ENCODE results near the gene CD82. TPM values are rescaled to one million over a fixed set of nuclear protein-coding genes. Genes with fewer than 3 reads are reported as not detected.
"Not testable (repeated sequence)": the region's sequence is repeated elsewhere in the genome, so short reads cannot be mapped to it uniquely, and the experiment has no call there.

The CD82 gene
- total RNA-seq, 1 donor from 2014 or later: 60.6 TPM

GRCh38 chr11:44628730-44629700 lies 63.6 kb downstream of the CD82 start:
- ATAC-seq (no peak), DNase-seq (ENCODE audit: low spot score) (peak; percentile 43)

DNA sequence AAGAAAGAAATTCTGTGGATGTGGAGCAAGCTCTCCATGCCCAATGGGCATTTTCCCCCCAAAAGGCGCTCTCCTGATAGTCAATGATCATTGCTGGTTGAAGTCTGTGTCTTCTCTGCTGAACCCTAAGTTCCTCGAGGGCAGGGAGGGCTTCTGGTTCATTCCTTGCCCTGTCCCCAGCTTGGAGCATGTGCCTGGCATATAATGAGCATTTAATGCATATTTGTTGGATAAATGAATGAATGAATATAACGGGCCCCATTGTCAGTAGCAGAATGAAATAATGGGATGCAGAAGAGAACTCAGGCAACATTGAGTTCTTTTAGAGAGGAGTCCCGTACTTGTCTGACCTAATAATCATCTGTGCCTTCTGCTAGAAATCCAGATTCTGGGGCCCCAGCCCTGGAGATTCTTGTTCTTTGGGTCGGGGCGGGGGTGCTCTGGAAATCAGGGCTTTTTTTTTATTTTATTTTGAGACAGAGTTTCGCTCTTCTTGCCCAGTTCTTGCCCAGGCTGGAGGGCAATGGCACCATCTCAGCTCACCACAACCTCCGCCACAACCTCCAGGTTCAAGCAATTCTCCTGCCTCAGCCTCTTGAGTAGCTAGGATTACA lies 64.4 kb downstream of the CD82 start:
- DNase-seq (ENCODE audit: low spot score) (no peak), ATAC-seq (no peak)

- no peak for ATAC-seq
- peak; percentile 33 for DNase-seq (ENCODE audit: low spot score)
Observed at GRCh38 chr11:44630511-44631210, 65.2 kb downstream of the CD82 start.

DNA sequence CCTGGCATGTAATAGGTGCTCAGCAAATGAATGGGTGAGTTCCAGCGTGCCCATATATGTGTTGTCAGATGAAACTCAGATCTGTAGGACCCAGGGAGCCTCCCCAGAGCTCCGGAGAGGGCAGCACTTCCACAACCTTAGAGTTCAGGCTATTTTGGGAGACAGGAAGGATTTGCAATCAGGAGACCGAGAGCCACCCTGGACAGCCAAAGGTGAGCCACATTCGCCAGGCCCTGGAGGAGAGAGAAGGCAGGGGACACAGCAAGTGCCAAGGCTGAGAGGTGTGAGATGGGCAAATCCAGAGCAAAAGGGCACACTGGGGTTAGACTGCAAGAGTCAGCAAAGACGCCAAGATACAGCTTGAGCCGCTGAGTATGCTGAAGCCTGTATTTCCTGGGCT lies 66.4 kb downstream of the CD82 start:
- ATAC-seq (no peak), DNase-seq (ENCODE audit: low spot score) (peak; percentile 29)

DNA sequence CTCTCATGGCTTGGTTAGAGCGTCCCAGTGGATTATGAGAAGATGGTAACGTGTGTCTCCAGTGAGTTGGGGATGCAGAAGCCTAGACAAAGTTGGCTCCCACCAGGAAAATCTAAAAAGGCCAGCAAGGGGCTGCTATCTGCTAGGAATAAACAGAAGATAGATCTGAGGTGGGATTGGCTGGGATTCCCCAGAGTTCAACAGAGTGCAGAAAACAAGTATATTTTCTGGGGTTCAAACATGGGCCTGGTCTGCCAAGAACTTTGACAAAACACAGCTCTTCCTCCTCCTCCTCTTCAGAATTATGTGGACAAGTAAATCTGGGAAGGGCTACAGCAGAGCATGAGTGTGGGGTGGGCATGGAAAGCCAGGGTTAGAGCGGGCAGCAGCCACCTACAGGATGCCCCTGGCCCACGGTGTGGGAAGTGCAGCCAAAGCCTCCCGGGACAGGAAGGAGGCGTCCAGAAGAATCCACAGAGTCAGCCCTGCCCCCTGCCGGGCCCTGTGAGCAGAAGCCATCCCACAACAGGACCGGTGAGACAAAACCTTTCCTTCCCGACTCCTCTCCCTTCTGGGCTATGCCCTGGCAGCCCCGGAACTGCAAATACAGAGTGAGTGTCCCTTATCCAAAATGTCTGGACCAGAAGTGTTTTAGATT lies 67.1 kb downstream of the CD82 start:
- ATAC-seq: peak; percentile 65

DNA sequence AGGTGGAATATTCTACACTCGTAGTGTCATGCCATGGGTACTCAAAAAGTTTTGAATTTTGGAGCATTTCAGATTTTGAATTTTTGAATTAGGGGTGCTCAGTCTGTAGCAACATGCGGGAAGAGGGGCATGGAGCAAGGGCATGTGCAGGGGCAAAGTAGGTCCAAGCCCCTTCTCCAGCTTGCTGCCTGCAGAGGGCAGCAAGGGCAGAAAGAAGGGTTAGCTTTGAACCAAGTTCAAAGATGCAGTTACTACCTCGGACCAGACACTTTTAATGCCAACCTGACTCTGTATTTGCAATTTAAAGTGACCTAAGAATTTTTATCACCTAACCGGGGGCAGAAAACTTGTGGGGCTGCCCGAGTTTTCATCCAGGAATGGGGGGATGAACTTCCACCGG lies 68.2 kb downstream of the CD82 start:
- ATAC-seq (no peak), DNase-seq (ENCODE audit: low spot score) (no peak)

More for the DNA sequence above, 67.1 kb downstream of the CD82 start:
- peak; percentile 51 for DNase-seq (ENCODE audit: low spot score)

DNA sequence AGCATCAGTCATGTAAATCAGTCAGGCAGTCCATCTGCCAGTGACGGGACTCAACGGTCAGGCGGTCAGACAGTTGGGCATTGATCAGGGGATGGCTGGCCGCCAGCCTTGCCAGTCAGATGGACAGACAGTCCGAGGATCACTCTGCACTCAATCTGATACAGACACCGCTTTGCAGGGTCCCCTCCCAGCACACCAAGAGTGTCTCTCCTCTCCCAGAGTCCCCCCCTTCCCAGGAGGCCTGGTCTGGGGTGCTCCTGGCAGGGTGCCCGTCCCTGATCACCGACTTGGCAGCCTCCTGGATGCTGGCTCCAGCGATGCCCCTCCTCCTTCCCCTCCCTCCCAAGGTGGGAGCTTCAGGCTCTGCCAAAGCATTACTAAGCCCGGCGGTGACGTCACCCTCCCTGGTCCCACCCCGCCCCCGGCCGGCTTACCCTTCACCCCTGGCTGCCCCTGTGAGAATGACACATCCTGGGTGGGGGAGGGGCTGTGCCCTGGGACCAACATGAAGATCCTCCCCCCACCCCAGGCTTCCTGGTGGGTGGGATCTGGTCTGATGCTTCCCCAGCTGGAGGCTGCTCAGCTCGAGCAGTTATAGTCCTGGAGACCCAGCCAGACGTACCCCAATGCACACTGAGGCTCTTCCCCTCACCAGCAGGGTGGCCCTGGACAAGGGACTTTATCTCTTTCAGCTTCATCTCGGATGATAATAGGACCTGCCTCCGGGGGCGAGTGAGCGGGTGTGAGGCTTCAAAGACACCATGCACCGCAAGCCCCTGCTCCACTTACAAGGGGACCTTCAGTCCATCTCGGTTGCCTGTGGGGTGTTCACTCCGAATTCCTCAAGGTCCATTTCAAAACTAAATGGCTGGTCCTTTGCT lies 69.2 kb downstream of the CD82 start:
- DNase-seq (ENCODE audit: low spot score) (peak; percentile 86), ATAC-seq (peak; percentile 95)

- no peak for ATAC-seq
Observed at GRCh38 chr11:44637487-44637886, 72.0 kb downstream of the CD82 start.

DNA sequence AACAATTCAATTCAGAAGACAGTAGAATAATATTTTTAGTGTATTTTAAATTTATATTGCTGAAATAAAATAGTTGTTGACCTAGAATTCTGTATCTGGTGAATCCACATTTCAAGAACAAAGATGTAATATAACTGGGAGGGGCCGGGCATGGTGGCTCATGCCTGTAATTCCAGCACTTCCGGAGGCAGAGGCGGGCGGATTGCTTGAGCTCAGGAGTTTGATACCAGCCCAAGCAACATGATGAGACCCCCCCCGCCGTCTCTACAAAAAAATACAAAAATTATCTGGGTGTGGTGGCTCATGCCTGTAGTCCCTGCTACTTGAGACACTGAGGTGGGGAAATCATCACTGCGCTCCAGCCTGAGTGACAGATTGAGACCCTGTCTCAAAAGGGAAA lies 72.6 kb downstream of the CD82 start:
- DNase-seq (ENCODE audit: low spot score): no peak
- ATAC-seq: no peak

More at GRCh38 chr11:44637487-44637886, 72.0 kb downstream of the CD82 start:
- DNase-seq (ENCODE audit: low spot score): no peak

DNA sequence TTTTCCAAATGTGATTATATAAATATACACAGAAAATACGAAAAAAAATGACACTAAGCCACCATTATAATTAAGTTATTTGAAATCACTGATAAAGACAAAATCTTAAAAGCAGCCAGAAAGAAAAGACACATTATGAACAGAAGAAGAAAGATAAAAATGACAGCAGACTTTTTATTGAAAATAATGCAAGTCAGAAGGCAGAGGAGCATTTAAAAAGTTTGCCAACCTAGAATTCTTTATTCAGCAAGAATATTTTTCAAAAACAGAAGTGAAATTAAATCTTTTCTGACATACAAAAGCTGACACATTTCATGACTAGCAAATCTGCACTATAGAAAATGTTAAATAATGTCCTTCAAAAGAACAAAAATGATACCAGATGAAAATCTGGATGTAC lies 77.8 kb downstream of the CD82 start:
- no peak for ATAC-seq

GRCh38 chr11:44645827-44646226 lies 80.4 kb downstream of the CD82 start:
- ATAC-seq (no peak), DNase-seq (ENCODE audit: low spot score) (no peak)

More for the DNA sequence above, 77.8 kb downstream of the CD82 start:
- no peak for DNase-seq (ENCODE audit: low spot score)

DNA sequence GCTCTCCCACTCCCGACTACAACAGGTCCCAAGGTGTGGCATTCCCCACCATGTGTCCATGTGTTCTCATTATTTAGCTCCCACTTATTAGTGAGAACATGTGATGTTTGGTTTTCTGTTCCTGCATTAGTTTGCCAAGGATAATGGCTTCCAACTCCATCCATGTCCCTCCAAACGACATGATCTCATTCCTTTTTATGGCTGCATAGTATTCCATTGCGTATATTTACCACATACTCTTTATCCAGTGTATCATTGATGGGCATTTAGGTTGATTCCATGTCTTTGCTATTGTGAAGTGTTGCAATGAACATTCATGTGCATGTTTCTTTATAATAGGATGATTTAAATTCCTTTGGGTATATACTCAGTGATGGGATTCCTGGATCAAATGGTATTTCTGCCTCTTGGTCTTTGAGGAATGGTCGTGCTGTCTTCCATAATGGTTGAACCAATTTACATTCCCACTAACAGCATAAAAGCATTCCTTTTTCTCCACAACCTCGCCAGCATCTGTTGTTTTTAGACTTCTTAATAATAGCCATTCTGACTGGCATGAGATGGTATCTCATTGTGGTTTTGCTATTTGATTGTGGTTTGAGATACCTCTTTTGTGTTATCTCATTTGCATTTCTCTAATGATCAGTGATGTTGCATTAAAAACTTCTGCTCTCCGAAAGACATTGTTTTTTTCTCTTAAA lies 81.9 kb downstream of the CD82 start:
- not testable (repeated sequence) for ATAC-seq; DNase-seq (ENCODE audit: low spot score)

DNA sequence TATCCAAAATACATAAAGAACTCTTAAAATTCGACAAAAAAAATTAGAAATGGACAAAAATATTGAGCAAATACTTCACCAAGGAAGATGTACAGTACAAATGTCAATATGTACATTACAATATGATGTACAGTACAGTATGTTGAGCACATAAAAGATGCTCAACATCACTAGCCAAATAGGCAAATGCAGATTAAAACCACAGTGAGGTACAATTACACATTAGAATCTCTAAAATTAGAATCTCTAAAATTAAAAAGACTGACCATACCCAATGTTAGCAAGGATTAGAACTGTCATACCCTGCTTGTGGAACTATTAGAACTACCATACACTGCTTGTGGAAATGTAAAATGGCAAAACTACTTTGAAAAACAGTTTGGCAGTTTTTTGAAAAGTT lies 82.6 kb downstream of the CD82 start:
- DNase-seq (ENCODE audit: low spot score): no peak
- no peak for ATAC-seq

DNA sequence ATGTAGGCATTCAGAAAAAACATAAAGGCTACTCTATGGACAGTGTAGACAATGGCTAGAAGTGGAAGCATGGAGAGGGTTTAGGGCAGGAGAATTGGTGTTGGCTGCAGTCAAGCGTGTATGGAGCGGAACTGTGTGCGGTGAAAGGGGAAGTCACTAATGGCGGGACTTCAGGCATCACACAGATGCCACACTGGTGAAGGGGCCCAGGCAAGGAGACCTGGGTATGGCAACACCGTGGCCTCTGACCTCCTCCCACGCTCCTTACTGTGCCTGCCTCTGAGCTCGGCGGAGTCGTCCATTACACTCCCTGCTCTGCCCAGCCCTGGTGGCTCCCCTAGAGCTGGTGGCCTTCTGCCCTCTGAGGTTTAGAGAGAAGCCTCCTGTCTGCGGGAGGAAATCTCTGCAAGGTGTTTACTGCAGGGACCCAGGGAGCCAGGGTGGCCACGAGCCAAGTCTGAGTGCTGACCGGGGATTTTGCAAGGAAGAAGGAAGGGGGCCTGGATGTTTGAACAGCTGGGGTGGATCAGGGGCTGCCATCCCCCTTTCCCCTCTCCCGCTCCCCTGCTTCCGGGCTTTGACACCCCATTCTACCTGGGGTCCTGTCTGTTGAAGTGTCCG lies 86.2 kb downstream of the CD82 start:
- no peak for DNase-seq (ENCODE audit: low spot score)
- ATAC-seq: no peak

DNA sequence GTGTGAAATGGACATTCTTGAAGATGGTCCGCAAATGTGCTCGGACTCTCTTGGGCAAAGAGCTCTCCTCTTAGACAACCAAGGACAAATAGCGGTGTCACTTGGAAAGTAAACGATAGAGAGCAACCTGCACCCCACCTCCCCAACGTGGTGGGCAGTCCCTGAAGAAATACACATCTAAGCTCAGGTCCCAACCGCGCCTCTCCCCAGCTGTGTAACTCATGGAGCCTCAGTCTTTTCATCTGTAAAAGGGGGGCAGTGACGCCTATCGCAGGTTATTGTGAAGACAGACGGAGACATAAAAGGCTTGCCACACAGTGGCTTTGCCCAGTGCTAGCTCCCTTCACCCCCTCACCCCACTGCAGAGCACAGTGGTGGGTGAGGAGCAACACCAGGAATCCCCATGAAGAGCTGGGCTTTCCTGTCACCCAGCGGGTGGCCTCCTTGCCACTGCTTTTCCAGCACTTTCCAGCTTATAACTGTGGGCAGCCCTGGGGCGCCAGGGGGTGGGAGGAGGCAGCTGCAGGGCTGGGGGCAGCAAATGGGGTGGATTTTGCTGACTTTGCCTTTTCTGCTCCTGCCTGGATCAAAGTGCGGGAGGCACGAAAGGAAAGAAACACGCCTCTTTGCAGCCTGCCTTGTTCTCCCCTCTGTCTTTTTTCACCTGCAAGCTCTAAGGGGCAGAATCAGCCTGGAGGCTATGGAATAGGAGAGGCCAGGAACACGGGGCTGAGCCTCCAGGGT lies 87.6 kb downstream of the CD82 start:
- ATAC-seq (no peak), DNase-seq (ENCODE audit: low spot score) (no peak)

GRCh38 chr11:44654057-44654456 lies 88.6 kb downstream of the CD82 start:
- DNase-seq (ENCODE audit: low spot score): no peak
- no peak for ATAC-seq

DNA sequence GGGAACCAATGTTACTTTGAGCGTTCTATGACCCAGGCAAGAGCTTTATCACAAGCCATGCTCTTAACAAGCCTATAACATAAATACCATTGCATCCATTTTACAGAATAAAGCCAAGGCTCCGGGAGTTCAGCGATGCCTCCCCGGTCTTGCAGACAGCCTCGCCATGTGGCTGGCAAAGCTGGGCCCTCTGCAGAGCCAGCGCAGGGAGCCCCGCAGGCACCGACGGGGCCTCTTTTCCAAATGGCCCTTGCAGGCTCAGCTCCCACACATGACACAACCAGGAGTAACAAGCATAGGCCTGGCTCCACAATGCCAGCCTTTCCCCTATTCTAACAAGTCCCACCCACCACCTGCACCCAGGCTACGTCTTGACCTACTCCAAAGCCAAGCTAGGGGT lies 89.1 kb downstream of the CD82 start:
- DNase-seq (ENCODE audit: low spot score) (no peak), ATAC-seq (no peak)

DNA sequence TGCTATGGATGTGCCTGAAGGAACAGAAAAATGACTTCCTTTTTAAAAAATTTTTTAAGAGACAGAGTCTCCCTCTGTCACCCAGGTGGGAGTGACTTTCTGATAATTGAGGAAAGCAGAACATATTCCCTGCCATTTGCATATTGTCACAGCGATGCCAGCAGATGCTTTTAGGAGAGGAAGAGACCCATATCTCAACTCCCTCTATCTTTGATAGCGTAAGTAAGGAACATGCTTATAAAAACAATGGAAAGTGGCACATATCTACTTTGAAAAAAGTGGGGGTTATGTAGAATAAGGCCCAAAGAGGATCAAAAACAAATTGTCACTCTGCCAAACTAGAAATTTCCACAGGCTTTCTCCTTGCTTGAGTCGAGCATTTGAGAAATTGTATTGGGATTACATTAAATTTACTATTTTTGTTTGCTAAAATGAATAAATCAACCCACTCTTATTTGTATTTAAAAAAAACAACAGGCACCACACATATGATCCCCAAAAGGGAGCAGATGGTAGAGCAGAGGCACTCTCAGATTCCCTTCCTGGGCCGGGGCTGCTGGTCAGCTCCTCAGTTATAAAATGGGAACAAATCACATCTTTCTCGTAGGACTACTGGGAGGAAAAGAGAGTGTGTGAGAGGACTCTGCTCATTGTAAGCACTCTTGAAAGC lies 92.5 kb downstream of the CD82 start:
- ATAC-seq: no peak
- DNase-seq (ENCODE audit: low spot score): no peak
